Trophoblast cell (in vitro differentiated cells and primary cell): ENCODE measurements around the gene KIF3A.

Experiments used
- DNase-seq, 2 donors: peaks; one replicate each; pipeline ENCODE4 v3.0.0-alpha.2; 2016
- H2AFZ ChIP-seq: 2 replicates; pipeline ENCODE4 v1.6.1; 2013; ENCODE audit warnings: low read length, moderate library complexity, mild to moderate bottlenecking; ENCODE audit not compliant: insufficient read depth, poor library complexity
- H2AK5ac ChIP-seq: 2 replicates; pipeline ENCODE4 v1.6.1; 2013; ENCODE audit warnings: mild to moderate bottlenecking, low read length
- H2BK120ac ChIP-seq: 2 replicates; pipeline ENCODE4 v1.6.1; 2013; ENCODE audit warnings: low read length, mild to moderate bottlenecking, moderate library complexity; ENCODE audit not compliant: insufficient read depth, poor library complexity
- H2BK12ac ChIP-seq: 2 replicates; pipeline ENCODE4 v1.6.1; 2013; ENCODE audit warnings: mild to moderate bottlenecking, low read length, moderate library complexity
- H2BK5ac ChIP-seq: 2 replicates; pipeline ENCODE4 v1.6.1; 2013; ENCODE audit warnings: low read length, low read depth, moderate library complexity, mild to moderate bottlenecking; ENCODE audit not compliant: poor library complexity
- H3K14ac ChIP-seq: 2 replicates; pipeline ENCODE4 v1.6.1; 2013; ENCODE audit warnings: mild to moderate bottlenecking, low read length
- H3K18ac ChIP-seq: 2 replicates; pipeline ENCODE4 v1.6.1; 2013; ENCODE audit warnings: mild to moderate bottlenecking, low read length
- H3K23ac ChIP-seq: 2 replicates; pipeline ENCODE4 v1.6.1; 2013; ENCODE audit warnings: low read length
- H3K27ac ChIP-seq: 2 replicates; pipeline ENCODE4 v1.5.1; 2013; ENCODE audit warnings: low read depth, mild to moderate bottlenecking, inconsistent platforms, low read length, moderate library complexity
- H3K27me3 ChIP-seq: 2 replicates; pipeline ENCODE4 v1.6.1; 2013; ENCODE audit warnings: inconsistent platforms, mild to moderate bottlenecking, low read length, moderate library complexity; ENCODE audit not compliant: insufficient read depth
- H3K36me3 ChIP-seq, 2 experiments: 1 replicate in 1 of 2; 2 replicates in 1 of 2; pipeline ENCODE4 v1.6.1; 2013; ENCODE audit warnings: low read length in 2 of 2, mild to moderate bottlenecking in 2 of 2, moderate library complexity in 1 of 2; ENCODE audit not compliant: insufficient read depth in 2 of 2, control insufficient read depth in 1 of 2
- H3K4ac ChIP-seq: 2 replicates; pipeline ENCODE4 v1.6.1; 2013; ENCODE audit warnings: low read depth, mild to moderate bottlenecking, low read length, moderate library complexity
- H3K4me1 ChIP-seq, 2 experiments: 1 replicate in 1 of 2; 2 replicates in 1 of 2; pipeline ENCODE4 v1.6.1; 2013; ENCODE audit warnings: low read length in 2 of 2, mild to moderate bottlenecking in 2 of 2, moderate library complexity in 1 of 2; ENCODE audit not compliant: insufficient read depth in 2 of 2, control insufficient read depth in 1 of 2
- H3K4me2 ChIP-seq: 2 replicates; pipeline ENCODE4 v1.6.1; 2013; ENCODE audit warnings: inconsistent platforms, mild to moderate bottlenecking, low read length, moderate library complexity
- H3K4me3 ChIP-seq: 2 replicates; pipeline ENCODE4 v1.5.1; 2013; ENCODE audit warnings: mild to moderate bottlenecking, low read depth, low read length, inconsistent platforms
- H3K79me1 ChIP-seq: one replicate; pipeline ENCODE4 v1.6.1; 2013; ENCODE audit warnings: low read length
- H3K79me2 ChIP-seq: 2 replicates; pipeline ENCODE4 v1.6.1; 2013; ENCODE audit warnings: low read length, mild to moderate bottlenecking; ENCODE audit not compliant: control insufficient read depth, insufficient read depth, poor library complexity
- H3K9ac ChIP-seq: 2 replicates; pipeline ENCODE4 v1.6.1; 2013; ENCODE audit warnings: mild to moderate bottlenecking, low read length
- H3K9me3 ChIP-seq: 2 replicates; pipeline ENCODE4 v1.6.1; 2013; ENCODE audit warnings: low read depth, mild to moderate bottlenecking, control low read depth, inconsistent platforms, low read length; ENCODE audit not compliant: insufficient read depth
- H4K12ac ChIP-seq: 2 replicates; pipeline ENCODE4 v1.6.1; 2013; ENCODE audit warnings: low read depth, mild to moderate bottlenecking, low read length, moderate library complexity
- H4K8ac ChIP-seq: 2 replicates; pipeline ENCODE4 v1.6.1; 2013; ENCODE audit warnings: low read depth, mild to moderate bottlenecking, low read length, moderate library complexity
- H4K91ac ChIP-seq: one replicate; pipeline ENCODE4 v1.6.1; 2013; ENCODE audit warnings: low read depth, mild to moderate bottlenecking, low read length, moderate library complexity
- WGBS: extraction: QIAGEN DNeasy Blood & Tissue Kit; methylation state at CpG from one replicate; pipeline ENCODE4 v1.1.7; 2013; ENCODE audit warnings: missing lambda C conversion rate; ENCODE audit not compliant: insufficient read length, insufficient coverage; ENCODE audit errors: extremely low coverage; 5-methylcytosine and 5-hydroxymethylcytosine counted together

The KIF3A gene

GRCh38 chr5:132778856-132779255 is 41.5 kb upstream of the KIF3A start:
- no peak overlapping the region for H3K4me2 ChIP-seq
- no peak overlapping the region for H3K4ac ChIP-seq
- no peak overlapping the region for H2AFZ ChIP-seq
- H4K91ac ChIP-seq, result no peak overlapping the region
- H3K27ac ChIP-seq, result no peak overlapping the region
- no peaks in the 10 kb centered on the region for H3K27me3 ChIP-seq
- peaks cover 53% of the 10 kb centered on the region for H3K79me1 ChIP-seq
- no peaks in the 10 kb centered on the region for H3K9me3 ChIP-seq
- H4K12ac ChIP-seq, result no peak overlapping the region
- H3K79me2 ChIP-seq, result peaks cover 37% of the 10 kb centered on the region
- H2AK5ac ChIP-seq, result no peak overlapping the region
- H3K4me3 ChIP-seq, result no peak overlapping the region
- no peak overlapping the region for H3K14ac ChIP-seq
- no CpG with 5 or more reads among the region's 5 CpGs for WGBS
- peaks cover 3 to 5% of the 10 kb centered on the region in 2 experiments for H3K36me3 ChIP-seq
- H2BK120ac ChIP-seq, result no peak overlapping the region
- no peak overlapping the region for H2BK12ac ChIP-seq
- H3K23ac ChIP-seq, result no peak overlapping the region
- peaks cover 27 to 33% of the 10 kb centered on the region in 2 experiments for H3K4me1 ChIP-seq
- H3K18ac ChIP-seq, result no peak overlapping the region
- no peak overlapping the region for H2BK5ac ChIP-seq
- DNase-seq, result no peak
- no peak overlapping the region for H3K9ac ChIP-seq
- no peak overlapping the region for H4K8ac ChIP-seq

GRCh38 chr5:132778129-132778528 is 40.8 kb upstream of the KIF3A start:
- Histone ChIP-seq H3K14ac (peak overlapping the region; percentile 71), H3K79me2 (peaks cover 45% of the 10 kb centered on the region), H3K23ac (no peak overlapping the region), H4K8ac (peak overlapping the region; percentile 39), H3K27me3 (no peaks in the 10 kb centered on the region), H3K4me3 (no peak overlapping the region), H4K91ac (peak overlapping the region; percentile 99), H3K36me3 (peaks cover 10 to 11% of the 10 kb centered on the region in 2 experiments), H3K4me1 (peaks cover 31 to 37% of the 10 kb centered on the region in 2 experiments), H4K12ac (no peak overlapping the region), H2BK12ac (peak overlapping the region; percentile 81), H2AK5ac (peak overlapping the region; percentile 31), H2AFZ (no peak overlapping the region), H3K27ac (peak overlapping the region; percentile 97), H2BK5ac (peak overlapping the region; percentile 74), H3K18ac (peak overlapping the region; percentile 98), H3K9me3 (no peaks in the 10 kb centered on the region), H3K79me1 (peaks cover 55% of the 10 kb centered on the region), H2BK120ac (peak overlapping the region; percentile 87), H3K4ac (peak overlapping the region; percentile 4), H3K4me2 (peak overlapping the region; percentile 93), H3K9ac (no peak overlapping the region)
- DNase-seq, result no peak
- no CpG with 5 or more reads among the region's 4 CpGs for WGBS

- Histone ChIP-seq H4K91ac (peak within 1 kb of the TSS; percentile 99), H3K27ac (peak within 1 kb of the TSS; percentile 97), H3K18ac (peak within 1 kb of the TSS; percentile 98), H2BK120ac (peak within 1 kb of the TSS; percentile 87), H3K4ac (peak within 1 kb of the TSS; percentile 91), H3K4me2 (peak within 1 kb of the TSS; percentile 93), H3K79me1 (peaks cover 58% of the 10 kb centered on the region), H2AFZ (peak within 1 kb of the TSS; percentile 76), H3K4me1 (peaks cover 38 to 42% of the 10 kb centered on the region in 2 experiments), H2BK5ac (peak within 1 kb of the TSS; percentile 74), H2BK12ac (peak within 1 kb of the TSS; percentile 81), H3K36me3 (peaks cover 13 to 16% of the 10 kb centered on the region in 2 experiments), H3K79me2 (peaks cover 50% of the 10 kb centered on the region), H3K14ac (peak within 1 kb of the TSS; percentile 98), H2AK5ac (peak within 1 kb of the TSS; percentile 45), H3K9ac (peak within 1 kb of the TSS; percentile 93), H3K4me3 (peak within 1 kb of the TSS; percentile 84), H3K27me3 (no peaks in the 10 kb centered on the region), H4K8ac (peak within 1 kb of the TSS; percentile 88), H3K9me3 (no peaks in the 10 kb centered on the region), H4K12ac (peak within 1 kb of the TSS; percentile 43), H3K23ac (no peak within 1 kb of the TSS)
- DNase-seq, result peak; percentile 27 to 61
- WGBS, result no CpG with 5 or more reads among the region's 82 CpGs
Observed at GRCh38 chr5:132777209-132778069, 40.1 kb upstream of the KIF3A start, which contains the start of gene SEPTIN8. SEPTIN8 (minus strand) TSS chr5:132777239; CDS start chr5:132777137, 102 bp downstream.

DNA sequence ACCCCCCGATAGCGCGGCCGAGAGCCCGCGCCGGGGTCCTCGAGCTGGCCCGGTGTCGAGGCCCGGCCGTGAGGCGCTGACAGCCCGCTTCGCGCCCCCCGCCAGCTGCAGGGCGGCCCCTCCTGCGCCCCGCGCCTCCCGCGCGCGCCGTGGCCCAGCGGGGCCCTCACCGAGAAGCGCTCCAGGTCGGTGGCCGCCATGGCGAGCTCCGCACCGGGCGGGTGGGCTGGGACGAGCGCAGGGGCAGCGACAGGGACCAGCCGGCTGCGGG is 39.5 kb upstream of the KIF3A start:
- H3K4ac ChIP-seq, result peak overlapping the region; percentile 78
- H3K9ac ChIP-seq, result peak overlapping the region; percentile 93
- H3K79me1 ChIP-seq, result peaks cover 59% of the 10 kb centered on the region
- peak overlapping the region; percentile 40 for H3K14ac ChIP-seq
- H3K4me2 ChIP-seq, result peak overlapping the region; percentile 93
- peak overlapping the region; percentile 43 for H4K12ac ChIP-seq
- peak overlapping the region; percentile 7 for H2BK12ac ChIP-seq
- H2BK120ac ChIP-seq, result peak overlapping the region; percentile 56
- peaks cover 39 to 42% of the 10 kb centered on the region in 2 experiments for H3K4me1 ChIP-seq
- peaks cover 54% of the 10 kb centered on the region for H3K79me2 ChIP-seq
- H3K27ac ChIP-seq, result peak overlapping the region; percentile 97
- no peak overlapping the region for H3K23ac ChIP-seq
- peak overlapping the region; percentile 88 for H4K8ac ChIP-seq
- H3K4me3 ChIP-seq, result peak overlapping the region; percentile 84
- H2AFZ ChIP-seq, result peak overlapping the region; percentile 27
- DNase-seq, result no peak
- no peaks in the 10 kb centered on the region for H3K9me3 ChIP-seq
- no CpG with 5 or more reads among the region's 40 CpGs for WGBS
- H3K27me3 ChIP-seq, result no peaks in the 10 kb centered on the region
- peaks cover 13 to 18% of the 10 kb centered on the region in 2 experiments for H3K36me3 ChIP-seq
- peak overlapping the region; percentile 45 for H2AK5ac ChIP-seq
- H2BK5ac ChIP-seq, result peak overlapping the region; percentile 74
- peak overlapping the region; percentile 98 for H3K18ac ChIP-seq
- H4K91ac ChIP-seq, result peak overlapping the region; percentile 99
